NCI-H2029 treated with DMSO at 0.1 percent for 48 hours (cell line): ENCODE measurements around the gene RALGPS1.
"Not testable (repeated sequence)": the region's sequence is repeated elsewhere in the genome, so short reads cannot be mapped to it uniquely, and the experiment has no call there.

Experiments used
- DNase-seq: peaks from one replicate; lab custom pipeline; 2025; lab: John Stamatoyannopoulos, UW

The RALGPS1 gene

GRCh38 chr9:126989847-126990842 lies 75.6 kb downstream of the RALGPS1 start:
- DNase-seq = no peak

- no peak for DNase-seq
Measured at GRCh38 chr9:126991183-126991582, 76.6 kb downstream of the RALGPS1 start.

GRCh38 chr9:126992427-126992826 lies 77.8 kb downstream of the RALGPS1 start:
- no peak for DNase-seq

GRCh38 chr9:126999315-127000068 lies 84.9 kb downstream of the RALGPS1 start:
- no peak for DNase-seq

GRCh38 chr9:127004946-127005769 lies 90.6 kb downstream of the RALGPS1 start:
- no peak for DNase-seq

- no peak for DNase-seq
Measured at GRCh38 chr9:127005770-127006314, 91.3 kb downstream of the RALGPS1 start.

- DNase-seq = no peak
Measured at GRCh38 chr9:127007638-127008037, 93.1 kb downstream of the RALGPS1 start.

GRCh38 chr9:127008076-127008475 lies 93.5 kb downstream of the RALGPS1 start:
- DNase-seq = no peak

GRCh38 chr9:127011772-127012171 lies 97.2 kb downstream of the RALGPS1 start:
- DNase-seq = no peak

GRCh38 chr9:127012250-127012649 lies 97.7 kb downstream of the RALGPS1 start:
- DNase-seq = no peak

- no peak for DNase-seq
Measured at GRCh38 chr9:127013597-127013996, 99.0 kb downstream of the RALGPS1 start.

- no peak for DNase-seq
Measured at GRCh38 chr9:127014216-127014909, 99.8 kb downstream of the RALGPS1 start.

GRCh38 chr9:127014910-127015540 lies 100.4 kb downstream of the RALGPS1 start:
- DNase-seq = no peak

GRCh38 chr9:127015921-127016512 lies 101.4 kb downstream of the RALGPS1 start:
- no peak for DNase-seq

- not testable (repeated sequence) for DNase-seq
Measured at GRCh38 chr9:127017979-127018378, 103.4 kb downstream of the RALGPS1 start.

- no peak for DNase-seq
Measured at GRCh38 chr9:127018935-127019334, 104.4 kb downstream of the RALGPS1 start.

GRCh38 chr9:127020036-127020801 lies 105.6 kb downstream of the RALGPS1 start:
- no peak for DNase-seq

- DNase-seq = no peak
Measured at GRCh38 chr9:127020802-127021078, 106.2 kb downstream of the RALGPS1 start.

GRCh38 chr9:127021664-127022363 lies 107.2 kb downstream of the RALGPS1 start:
- no peak for DNase-seq
